Kidney epithelial cell (primary cell): ENCODE results near the gene NCKAP5. TPM values are rescaled to one million over a fixed set of nuclear protein-coding genes. Genes with fewer than 3 reads are reported as not detected.

Source experiments
- DNase-seq: peaks from one replicate; pipeline ENCODE4 v3.0.0-alpha.2; 2010; ENCODE audit warnings: low read depth
- H3K27me3 ChIP-seq: 2 replicates; pipeline ENCODE4 v1.6.0; 2011; ENCODE audit warnings: low read length; ENCODE audit not compliant: control insufficient read depth, insufficient read depth
- H3K36me3 ChIP-seq: 2 replicates; pipeline ENCODE4 v1.5.1; 2011; ENCODE audit warnings: low read length; ENCODE audit not compliant: control insufficient read depth, insufficient read depth
- H3K4me3 ChIP-seq: 2 replicates; pipeline ENCODE4 v1.5.1; 2011; ENCODE audit warnings: low read depth, mild to moderate bottlenecking, control low read depth, low read length
- CTCF ChIP-seq: IDR thresholded peaks from 2 replicates; pipeline ENCODE4 v1.5.1; 2011; ENCODE audit warnings: mild to moderate bottlenecking, moderate library complexity, low read length, control low read depth, inconsistent platforms; ENCODE audit not compliant: insufficient read depth, poor library complexity, severe bottlenecking
- total RNA-seq: library from RNA; depleted of rRNA; stranded (reverse); fragments of >200 nt; gene quantifications from 2 replicates; pipeline ENCODE4 v1.2.3, GENCODE V29; 2015

The NCKAP5 gene
- total RNA-seq, 1 donor from 2014 or later, result 0.33 TPM

DNA sequence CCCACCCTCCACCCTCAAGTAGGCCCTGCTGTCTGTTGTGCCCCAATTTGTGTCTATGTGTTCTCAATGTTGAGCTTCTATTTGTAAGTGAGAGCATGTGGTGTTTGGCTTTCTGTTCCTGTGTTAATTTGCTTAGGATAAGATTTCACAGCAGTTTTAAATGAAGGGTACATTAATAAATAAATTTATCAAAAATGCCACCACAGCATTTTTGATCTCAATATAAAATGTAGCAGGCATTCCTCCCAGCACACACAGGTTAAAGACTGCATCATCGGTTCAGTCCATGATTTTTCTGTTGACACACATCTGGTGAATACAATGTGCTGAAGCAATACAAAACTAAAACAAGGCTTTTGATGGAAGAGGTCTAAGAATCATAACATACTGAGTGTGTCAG is 486.2 kb downstream of the NCKAP5 start:
- Histone ChIP-seq H3K27me3 (no peaks in the 10 kb centered on the region), H3K4me3 (no peak overlapping the region), H3K36me3 (no peaks in the 10 kb centered on the region)
- no peak for DNase-seq
- TF ChIP-seq CTCF, result no peak

DNA sequence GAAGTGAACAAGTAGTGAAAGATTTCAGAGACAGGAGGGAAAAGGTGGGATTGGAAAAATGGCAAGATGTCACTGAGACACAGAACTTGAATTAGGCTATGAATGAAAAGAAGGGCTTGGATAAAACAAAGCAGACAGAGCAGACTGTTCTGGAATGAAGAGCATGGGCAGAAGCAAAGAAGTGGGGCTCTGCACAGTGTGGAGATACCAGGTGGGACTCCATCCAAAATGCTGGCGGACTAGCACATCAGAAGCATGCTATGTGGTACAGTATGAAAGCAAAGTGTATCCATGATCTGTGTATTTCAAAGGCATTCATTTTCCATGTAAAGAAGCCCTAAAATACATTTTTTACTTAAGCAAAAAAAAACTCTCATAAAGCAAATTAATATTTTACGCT is 487.4 kb downstream of the NCKAP5 start:
- no peak for DNase-seq
- H3K36me3 ChIP-seq, result no peaks in the 10 kb centered on the region
- no peaks in the 10 kb centered on the region for H3K27me3 ChIP-seq
- H3K4me3 ChIP-seq, result no peak overlapping the region
- TF ChIP-seq CTCF, result no peak

DNA sequence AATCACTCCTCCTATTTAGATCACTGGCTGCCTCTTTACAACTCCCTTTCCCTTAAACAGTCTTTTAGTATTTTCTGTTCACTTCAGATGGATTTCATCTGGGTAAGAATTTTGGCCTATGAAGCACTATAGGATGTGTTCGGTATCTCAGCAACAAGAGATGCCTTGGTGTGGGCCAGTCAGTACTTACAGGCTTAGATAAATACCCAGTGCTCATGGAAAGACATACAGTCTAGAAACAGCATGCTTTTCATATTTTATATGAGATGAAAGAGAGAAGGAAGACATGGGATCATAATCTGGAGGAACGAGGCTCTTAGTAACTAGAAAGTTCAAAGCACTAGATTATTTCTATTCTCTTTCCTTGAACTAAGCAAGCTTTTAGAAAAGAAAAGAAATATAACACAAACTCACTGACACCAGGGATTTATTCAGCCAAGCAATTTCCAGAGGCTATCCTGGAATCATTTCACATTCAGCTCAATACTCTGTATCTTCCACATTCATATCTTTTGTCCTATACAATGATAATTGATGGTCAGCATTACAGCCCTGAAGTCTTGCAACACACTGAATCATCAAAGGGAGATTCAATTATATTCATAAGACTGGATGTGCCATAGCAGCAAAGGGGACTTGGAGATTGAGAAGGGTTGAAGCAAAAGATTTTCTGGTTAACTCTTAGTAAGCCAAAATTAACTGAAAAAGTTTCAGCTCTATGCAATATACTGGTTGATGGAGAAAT is 489.4 kb downstream of the NCKAP5 start:
- no peaks in the 10 kb centered on the region for H3K27me3 ChIP-seq
- no peak overlapping the region for H3K4me3 ChIP-seq
- no peak for TF ChIP-seq CTCF
- no peak for DNase-seq
- no peaks in the 10 kb centered on the region for H3K36me3 ChIP-seq

GRCh38 chr2:133077269-133077822 is 490.9 kb downstream of the NCKAP5 start:
- Histone ChIP-seq H3K4me3 (no peak overlapping the region), H3K27me3 (no peaks in the 10 kb centered on the region), H3K36me3 (no peaks in the 10 kb centered on the region)
- no peak for TF ChIP-seq CTCF
- no peak for DNase-seq

- no peaks in the 10 kb centered on the region for H3K36me3 ChIP-seq
- no peak for TF ChIP-seq CTCF
- no peak for DNase-seq
- no peak overlapping the region for H3K4me3 ChIP-seq
- no peaks in the 10 kb centered on the region for H3K27me3 ChIP-seq
Measured at GRCh38 chr2:133072837-133073694, 495.2 kb downstream of the NCKAP5 start.
